Natural killer cell (primary cell): Measurements from ENCODE around the gene MRPL2. TPM values are rescaled to one million over a fixed set of nuclear protein-coding genes. Genes with fewer than 3 reads are reported as not detected.

Source experiments
- ATAC-seq, 3 donors: fragments of 150-1000 bp in 2 of 3; fragments of 200-7000 bp in 1 of 3; cut with Tn5 transposase; 1 replicate in 1 of 3; 2 replicates in 2 of 3; pipeline ENCODE4 v1.10.0; 2021; ENCODE audit warnings: mild to moderate bottlenecking in 2 of 3, moderate library complexity in 2 of 3
- DNase-seq, 2 donors: peaks; one replicate each; pipeline versions ENCODE4 v3.0.0 to v3.0.0-alpha.2; 2013 to 2021; ENCODE audit warnings: mixed read lengths in 1 of 2
- H3K27ac ChIP-seq: one replicate; pipeline ENCODE4 v1.5.1; 2013; ENCODE audit warnings: mild to moderate bottlenecking, low read length
- H3K27me3 ChIP-seq: one replicate; pipeline ENCODE4 v1.6.1; 2013; ENCODE audit warnings: low read length; ENCODE audit not compliant: control insufficient read depth, insufficient read depth
- H3K36me3 ChIP-seq: one replicate; pipeline ENCODE4 v1.6.1; 2013; ENCODE audit warnings: low read length; ENCODE audit not compliant: control insufficient read depth, insufficient read depth
- H3K4me1 ChIP-seq: one replicate; pipeline ENCODE4 v1.6.1; 2013; ENCODE audit warnings: low read length; ENCODE audit not compliant: control insufficient read depth, insufficient read depth
- H3K4me3 ChIP-seq: one replicate; pipeline ENCODE4 v1.5.1; 2013; ENCODE audit warnings: low read length
- H3K9me3 ChIP-seq: one replicate; pipeline ENCODE4 v1.6.1; 2013; ENCODE audit warnings: low read length; ENCODE audit not compliant: control insufficient read depth, insufficient read depth
- H3K27ac Mint-ChIP-seq, 2 donors: one replicate each; pipeline ENCODE4 v1.8.0; 2022; ENCODE audit warnings: mild to moderate bottlenecking in 2 of 2, mixed read lengths in 2 of 2, moderate library complexity in 1 of 2
- H3K27me3 Mint-ChIP-seq, 2 donors: one replicate each; pipeline ENCODE4 v1.8.0; 2022; ENCODE audit warnings: low read depth in 2 of 2, mixed read lengths in 2 of 2
- H3K36me3 Mint-ChIP-seq: one replicate; pipeline ENCODE4 v1.8.0; 2022; ENCODE audit warnings: mixed read lengths
- H3K4me1 Mint-ChIP-seq, 2 donors: one replicate each; pipeline ENCODE4 v1.8.0; 2022; ENCODE audit warnings: mixed read lengths in 2 of 2
- H3K4me3 Mint-ChIP-seq: one replicate; pipeline ENCODE4 v1.8.0; 2022; ENCODE audit warnings: mild to moderate bottlenecking, moderate library complexity, mixed read lengths
- H3K9me3 Mint-ChIP-seq, 2 donors: one replicate each; pipeline ENCODE4 v1.8.0; 2022; ENCODE audit warnings: mixed read lengths in 2 of 2
- WGBS: methylation state at CpG from one replicate; pipeline ENCODE4 v1.1.7; 2013; ENCODE audit warnings: missing lambda C conversion rate; ENCODE audit not compliant: insufficient coverage; 5-methylcytosine and 5-hydroxymethylcytosine counted together
- intact Hi-C: fragments of 100-400 bp; cut with micrococcal nuclease; formaldehyde crosslinking; loops from one replicate; pipeline ENCODE4 v1.14.2; 2022
- total RNA-seq, 4 donors: library from RNA; stranded (reverse); fragments of 120-200 nt in 1 of 4; gene quantifications; one replicate each; pipeline versions ENCODE4 v1.2.3 to v1.2.4, GENCODE V29; 2013 to 2022
- TF ChIP-seq, protein P1 (sequence below): fragments of 200-600 bp; IDR thresholded peaks from one replicate; pipeline ENCODE4 v1.8.0; 2022; ENCODE audit warnings: antibody characterized with exemption

The MRPL2 gene
- total RNA-seq, 3 donors from 2014 or later (not counting 1 experiment from before 2014, with no cell fraction given): 33.4 to 38.4 (median 33.9) TPM

DNA sequence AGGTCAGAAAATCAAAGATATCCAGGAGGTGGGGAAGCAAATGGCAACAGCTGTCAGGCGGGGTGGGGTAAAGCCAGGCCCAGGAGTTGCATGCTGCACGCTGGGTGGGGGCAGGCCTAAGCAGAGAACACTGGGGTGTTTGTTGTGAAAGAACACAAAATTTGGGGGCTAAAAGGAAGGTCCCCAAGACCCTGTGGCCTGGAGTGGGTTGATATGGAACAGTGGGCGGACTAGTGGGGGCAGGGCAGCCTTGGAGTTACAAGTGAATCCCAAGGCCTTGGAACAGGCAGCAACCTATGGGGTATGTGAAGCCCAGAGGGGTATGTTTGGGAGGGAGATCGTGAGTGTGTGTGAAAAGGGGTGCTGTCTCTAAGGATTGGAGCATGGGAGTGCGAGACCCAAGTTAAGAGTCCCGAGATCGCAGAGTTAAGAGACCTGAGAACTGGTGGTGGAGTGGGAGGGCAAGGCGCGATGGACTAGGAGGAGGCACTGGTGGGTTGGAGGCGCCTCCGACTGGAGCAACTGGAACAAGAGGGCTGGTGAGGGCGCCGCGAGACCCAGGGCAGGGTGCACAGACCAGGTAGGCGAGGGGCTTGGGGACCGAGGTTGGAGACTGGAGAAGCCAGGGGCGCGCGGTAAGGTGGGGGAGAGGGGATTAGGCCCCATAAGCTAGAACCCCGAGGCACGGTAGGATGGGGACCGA is 6.2 kb downstream of the MRPL2 start:
- Histone ChIP-seq H3K36me3 (peaks cover 15% of the 10 kb centered on the region), H3K27ac (peak overlapping the region; percentile 83), H3K4me3 (peak overlapping the region; percentile 80), H3K4me1 (peaks cover 22% of the 10 kb centered on the region), H3K9me3 (no peaks in the 10 kb centered on the region), H3K27me3 (no peaks in the 10 kb centered on the region)
- peak overlapping the region; percentile 90 for H3K4me3 Mint-ChIP-seq
- 17% methylated on average over 22 of the region's 22 CpGs for WGBS
- intact Hi-C loops: no loop called here
- H3K9me3 Mint-ChIP-seq: no peaks in the 10 kb centered on the region
- peak overlapping the region; percentile 93 to 95 for H3K27ac Mint-ChIP-seq
- TF ChIP-seq, protein P1, sequence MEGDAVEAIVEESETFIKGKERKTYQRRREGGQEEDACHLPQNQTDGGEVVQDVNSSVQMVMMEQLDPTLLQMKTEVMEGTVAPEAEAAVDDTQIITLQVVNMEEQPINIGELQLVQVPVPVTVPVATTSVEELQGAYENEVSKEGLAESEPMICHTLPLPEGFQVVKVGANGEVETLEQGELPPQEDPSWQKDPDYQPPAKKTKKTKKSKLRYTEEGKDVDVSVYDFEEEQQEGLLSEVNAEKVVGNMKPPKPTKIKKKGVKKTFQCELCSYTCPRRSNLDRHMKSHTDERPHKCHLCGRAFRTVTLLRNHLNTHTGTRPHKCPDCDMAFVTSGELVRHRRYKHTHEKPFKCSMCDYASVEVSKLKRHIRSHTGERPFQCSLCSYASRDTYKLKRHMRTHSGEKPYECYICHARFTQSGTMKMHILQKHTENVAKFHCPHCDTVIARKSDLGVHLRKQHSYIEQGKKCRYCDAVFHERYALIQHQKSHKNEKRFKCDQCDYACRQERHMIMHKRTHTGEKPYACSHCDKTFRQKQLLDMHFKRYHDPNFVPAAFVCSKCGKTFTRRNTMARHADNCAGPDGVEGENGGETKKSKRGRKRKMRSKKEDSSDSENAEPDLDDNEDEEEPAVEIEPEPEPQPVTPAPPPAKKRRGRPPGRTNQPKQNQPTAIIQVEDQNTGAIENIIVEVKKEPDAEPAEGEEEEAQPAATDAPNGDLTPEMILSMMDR: no peak
- ATAC-seq: peak in 2 of 3 donors; percentile 2 to 22
- no peaks in the 10 kb centered on the region for H3K36me3 Mint-ChIP-seq
- peaks cover 30 to 40% of the 10 kb centered on the region in 2 donors for H3K4me1 Mint-ChIP-seq
- no peaks in the 10 kb centered on the region for H3K27me3 Mint-ChIP-seq
- DNase-seq: no peak

DNA sequence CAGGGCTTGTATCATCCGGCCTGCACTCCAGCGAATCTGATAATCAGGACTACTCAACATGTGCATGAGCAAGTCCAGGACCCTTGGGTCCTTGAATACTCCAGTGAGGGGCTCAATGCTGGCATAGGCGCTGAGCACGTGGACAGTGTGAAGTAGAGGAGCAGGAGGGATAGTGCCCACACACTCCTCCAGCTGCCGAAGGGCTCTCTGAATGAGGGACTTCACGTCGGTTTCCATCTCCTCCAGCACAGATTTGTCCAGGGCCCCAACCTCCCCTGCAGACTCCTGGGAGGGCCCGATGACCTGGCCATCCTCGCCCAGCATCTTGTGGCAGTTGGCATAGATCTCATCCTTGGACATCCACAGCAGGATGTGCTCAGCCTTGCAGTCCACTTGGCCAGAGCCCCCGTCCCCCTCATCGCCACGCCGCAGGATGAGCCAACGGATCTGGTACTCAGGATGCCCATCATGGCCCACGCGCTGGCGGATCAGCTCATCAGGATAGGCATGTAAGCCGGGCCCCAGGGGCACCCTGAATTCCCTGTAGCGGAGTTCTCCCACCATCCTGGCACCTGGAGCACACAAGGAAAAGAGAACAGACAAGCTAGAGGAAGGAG is 6.9 kb downstream of the MRPL2 start:
- Histone ChIP-seq H3K4me1 (peaks cover 20% of the 10 kb centered on the region), H3K9me3 (no peaks in the 10 kb centered on the region), H3K27me3 (no peaks in the 10 kb centered on the region), H3K27ac (no peak overlapping the region), H3K36me3 (peaks cover 11% of the 10 kb centered on the region), H3K4me3 (no peak overlapping the region)
- H3K4me3 Mint-ChIP-seq: peak overlapping the region; percentile 90
- peak overlapping the region; percentile 93 to 95 for H3K27ac Mint-ChIP-seq
- no peak for DNase-seq
- H3K9me3 Mint-ChIP-seq: no peaks in the 10 kb centered on the region
- WGBS: 98% methylated on average over 19 of the region's 19 CpGs
- no peaks in the 10 kb centered on the region for H3K27me3 Mint-ChIP-seq
- H3K36me3 Mint-ChIP-seq: no peaks in the 10 kb centered on the region
- TF ChIP-seq, protein P1: no peak
- peaks cover 27 to 39% of the 10 kb centered on the region in 2 donors for H3K4me1 Mint-ChIP-seq
- intact Hi-C loops: no loop called here
- ATAC-seq: no peak

DNA sequence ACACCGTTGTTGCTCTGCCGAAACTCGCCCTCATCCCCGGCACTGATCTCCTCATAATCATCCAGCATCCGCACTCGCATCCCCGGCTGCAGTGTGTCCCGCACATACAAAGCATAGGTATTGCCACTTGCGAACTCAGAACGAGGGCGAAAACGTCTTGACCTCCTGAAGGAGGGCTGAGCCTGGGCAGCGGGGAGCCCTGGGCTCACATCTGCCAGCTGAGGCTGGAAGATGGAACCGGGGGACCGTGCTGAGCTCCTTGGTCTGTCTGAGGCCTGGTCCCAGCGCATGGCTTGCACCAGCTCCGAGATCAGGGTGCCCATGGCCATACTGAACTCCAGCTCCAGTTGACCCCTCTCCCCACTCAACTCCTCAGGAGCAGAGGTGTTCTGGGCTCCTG is 8.3 kb downstream of the MRPL2 start:
- ATAC-seq (no peak), DNase-seq (no peak)
- H3K4me3 ChIP-seq: no peak overlapping the region
- H3K27ac ChIP-seq: no peak overlapping the region
- H3K27me3 Mint-ChIP-seq: no peaks in the 10 kb centered on the region
- WGBS: 97% methylated on average over 17 of the region's 17 CpGs
- H3K36me3 Mint-ChIP-seq: no peaks in the 10 kb centered on the region
- TF ChIP-seq, protein P1: no peak
- no peaks in the 10 kb centered on the region for H3K9me3 ChIP-seq
- peaks cover 14% of the 10 kb centered on the region for H3K36me3 ChIP-seq
- H3K4me1 Mint-ChIP-seq: peaks cover 27 to 39% of the 10 kb centered on the region in 2 donors
- peak overlapping the region in 1 of 2 donors; percentile 2 for H3K27ac Mint-ChIP-seq
- intact Hi-C loops: no loop called here
- no peaks in the 10 kb centered on the region for H3K9me3 Mint-ChIP-seq
- H3K27me3 ChIP-seq: no peaks in the 10 kb centered on the region
- H3K4me1 ChIP-seq: peaks cover 20% of the 10 kb centered on the region
- no peak overlapping the region for H3K4me3 Mint-ChIP-seq
